Mesendoderm (in vitro differentiated cells): Measurements from ENCODE around the gene FRMPD4.

Experiments used
- DNase-seq: peaks from one replicate; pipeline ENCODE4 v3.0.0; 2013
- H2AK5ac ChIP-seq: 2 replicates; pipeline ENCODE4 v1.6.1; 2013; ENCODE audit warnings: low read length, inconsistent platforms
- H2BK120ac ChIP-seq: 2 replicates; pipeline ENCODE4 v1.6.1; 2013; ENCODE audit warnings: low read depth, mild to moderate bottlenecking, low read length, moderate library complexity, mixed read lengths
- H2BK15ac ChIP-seq: replicated peaks from 2 replicates; pipeline ENCODE4 v1.6.1; 2013; ENCODE audit warnings: low read depth, mild to moderate bottlenecking, moderate library complexity
- H2BK5ac ChIP-seq: 2 replicates; pipeline ENCODE4 v1.6.1; 2013; ENCODE audit warnings: low read length, inconsistent platforms
- H3K18ac ChIP-seq: 2 replicates; pipeline ENCODE4 v1.6.1; 2013; ENCODE audit warnings: mild to moderate bottlenecking, low read length, mixed read lengths
- H3K23ac ChIP-seq: one replicate; pipeline ENCODE4 v1.6.1; 2013; ENCODE audit warnings: low read length
- H3K27ac ChIP-seq: 2 replicates; pipeline ENCODE4 v1.5.1; 2013; ENCODE audit warnings: low read depth, mild to moderate bottlenecking, inconsistent platforms, low read length, moderate library complexity
- H3K27me3 ChIP-seq: 2 replicates; pipeline ENCODE4 v1.6.1; 2013; ENCODE audit warnings: low read length, control low read depth, mild to moderate bottlenecking, inconsistent platforms; ENCODE audit not compliant: insufficient read depth, poor library complexity
- H3K36me3 ChIP-seq: 2 replicates; pipeline ENCODE4 v1.6.1; 2013; ENCODE audit warnings: low read length, inconsistent platforms; ENCODE audit not compliant: control insufficient read depth, insufficient read depth
- H3K4ac ChIP-seq: one replicate; pipeline ENCODE4 v1.6.1; 2013; ENCODE audit warnings: low read depth, mild to moderate bottlenecking, low read length, moderate library complexity
- H3K4me1 ChIP-seq: 2 replicates; pipeline ENCODE4 v1.6.1; 2013; ENCODE audit warnings: low read depth, low read length, inconsistent platforms; ENCODE audit not compliant: control insufficient read depth
- H3K4me2 ChIP-seq: 2 replicates; pipeline ENCODE4 v1.6.1; 2013; ENCODE audit warnings: low read length
- H3K4me3 ChIP-seq: 2 replicates; pipeline ENCODE4 v1.5.1; 2013; ENCODE audit warnings: mild to moderate bottlenecking, low read length
- H3K56ac ChIP-seq: one replicate; pipeline ENCODE4 v1.6.1; 2013; ENCODE audit warnings: low read length
- H3K79me1 ChIP-seq: 2 replicates; pipeline ENCODE4 v1.6.1; 2013; ENCODE audit warnings: low read length, inconsistent platforms
- H3K79me2 ChIP-seq: 2 replicates; pipeline ENCODE4 v1.6.1; 2013; ENCODE audit warnings: mild to moderate bottlenecking, low read length; ENCODE audit not compliant: control insufficient read depth, insufficient read depth
- H3K9ac ChIP-seq: 2 replicates; pipeline ENCODE4 v1.6.1; 2013; ENCODE audit warnings: low read length, inconsistent platforms
- H4K5ac ChIP-seq: one replicate; pipeline ENCODE4 v1.6.1; 2013; ENCODE audit warnings: low read length
- H4K8ac ChIP-seq: one replicate; pipeline ENCODE4 v1.6.1; 2013; ENCODE audit warnings: low read depth, mild to moderate bottlenecking, control low read depth, low read length, moderate library complexity
- WGBS: extraction: QIAGEN DNeasy Blood & Tissue Kit; methylation state at CpG from one replicate; pipeline ENCODE4 v1.1.7; 2013; ENCODE audit warnings: low lambda C conversion rate, missing lambda C conversion rate; ENCODE audit not compliant: insufficient coverage; ENCODE audit errors: extremely low coverage; 5-methylcytosine and 5-hydroxymethylcytosine counted together

Gene FRMPD4

GRCh38 chrX:12548341-12548740 is 410.1 kb downstream of the FRMPD4 start:
- no peaks in the 10 kb centered on the region for H3K4me1 ChIP-seq
- H3K56ac ChIP-seq, result no peak overlapping the region
- H4K5ac ChIP-seq, result no peak overlapping the region
- H4K8ac ChIP-seq, result no peak overlapping the region
- no peaks in the 10 kb centered on the region for H3K79me2 ChIP-seq
- no peak overlapping the region for H2BK15ac ChIP-seq
- no peak overlapping the region for H2BK5ac ChIP-seq
- H3K4me2 ChIP-seq, result no peak overlapping the region
- no peak overlapping the region for H3K23ac ChIP-seq
- H3K27ac ChIP-seq, result no peak overlapping the region
- H3K18ac ChIP-seq, result no peak overlapping the region
- no peak overlapping the region for H3K4me3 ChIP-seq
- H3K27me3 ChIP-seq, result no peaks in the 10 kb centered on the region
- DNase-seq, result no peak
- H3K79me1 ChIP-seq, result no peaks in the 10 kb centered on the region
- no peak overlapping the region for H3K9ac ChIP-seq
- no peak overlapping the region for H2BK120ac ChIP-seq
- no peak overlapping the region for H2AK5ac ChIP-seq
- H3K36me3 ChIP-seq, result no peaks in the 10 kb centered on the region
- WGBS, result no CpG with 5 or more reads among the region's 3 CpGs
- no peak overlapping the region for H3K4ac ChIP-seq

- no peak overlapping the region for H2BK15ac ChIP-seq
- no peaks in the 10 kb centered on the region for H3K4me1 ChIP-seq
- no peak overlapping the region for H3K18ac ChIP-seq
- H2BK120ac ChIP-seq, result no peak overlapping the region
- no peaks in the 10 kb centered on the region for H3K79me2 ChIP-seq
- peak; percentile 48 for DNase-seq
- no peak overlapping the region for H3K4me2 ChIP-seq
- H3K79me1 ChIP-seq, result no peaks in the 10 kb centered on the region
- no peaks in the 10 kb centered on the region for H3K27me3 ChIP-seq
- no peaks in the 10 kb centered on the region for H3K36me3 ChIP-seq
- H3K4me3 ChIP-seq, result no peak overlapping the region
- H4K8ac ChIP-seq, result no peak overlapping the region
- no peak overlapping the region for H3K56ac ChIP-seq
- H3K9ac ChIP-seq, result no peak overlapping the region
- no CpG with 5 or more reads among the region's 1 CpG for WGBS
- H2AK5ac ChIP-seq, result no peak overlapping the region
- no peak overlapping the region for H3K4ac ChIP-seq
- H3K23ac ChIP-seq, result no peak overlapping the region
- no peak overlapping the region for H4K5ac ChIP-seq
- no peak overlapping the region for H3K27ac ChIP-seq
- no peak overlapping the region for H2BK5ac ChIP-seq
These were observed 410.5 kb downstream of the FRMPD4 start for GRCh38 chrX:12548746-12549145.

- H3K23ac ChIP-seq, result no peak overlapping the region
- H3K79me2 ChIP-seq, result no peaks in the 10 kb centered on the region
- no peaks in the 10 kb centered on the region for H3K79me1 ChIP-seq
- no peak overlapping the region for H3K4me2 ChIP-seq
- H3K18ac ChIP-seq, result no peak overlapping the region
- no peak overlapping the region for H2BK120ac ChIP-seq
- no peaks in the 10 kb centered on the region for H3K36me3 ChIP-seq
- no peak overlapping the region for H2BK5ac ChIP-seq
- no peak overlapping the region for H4K5ac ChIP-seq
- H2AK5ac ChIP-seq, result no peak overlapping the region
- H4K8ac ChIP-seq, result no peak overlapping the region
- no peaks in the 10 kb centered on the region for H3K4me1 ChIP-seq
- no peak overlapping the region for H3K56ac ChIP-seq
- DNase-seq, result no peak
- no peaks in the 10 kb centered on the region for H3K27me3 ChIP-seq
- H3K4ac ChIP-seq, result no peak overlapping the region
- H2BK15ac ChIP-seq, result no peak overlapping the region
- H3K9ac ChIP-seq, result no peak overlapping the region
- no peak overlapping the region for H3K4me3 ChIP-seq
- H3K27ac ChIP-seq, result no peak overlapping the region
These were observed 415.9 kb downstream of the FRMPD4 start for GRCh38 chrX:12554206-12554605.

- no peak overlapping the region for H2AK5ac ChIP-seq
- H3K79me1 ChIP-seq, result no peaks in the 10 kb centered on the region
- no peak for DNase-seq
- H4K5ac ChIP-seq, result no peak overlapping the region
- no peak overlapping the region for H3K9ac ChIP-seq
- no peak overlapping the region for H3K4me2 ChIP-seq
- H3K27me3 ChIP-seq, result no peaks in the 10 kb centered on the region
- H3K18ac ChIP-seq, result no peak overlapping the region
- H2BK5ac ChIP-seq, result no peak overlapping the region
- H2BK15ac ChIP-seq, result no peak overlapping the region
- no peak overlapping the region for H3K56ac ChIP-seq
- no peaks in the 10 kb centered on the region for H3K79me2 ChIP-seq
- no peak overlapping the region for H3K27ac ChIP-seq
- H4K8ac ChIP-seq, result no peak overlapping the region
- H3K4ac ChIP-seq, result no peak overlapping the region
- no peaks in the 10 kb centered on the region for H3K4me1 ChIP-seq
- whole genome bisulfite sequencing, result no CpG with 5 or more reads among the region's 1 CpG
- no peak overlapping the region for H3K4me3 ChIP-seq
- H3K23ac ChIP-seq, result no peak overlapping the region
- H3K36me3 ChIP-seq, result no peaks in the 10 kb centered on the region
- no peak overlapping the region for H2BK120ac ChIP-seq
These were observed 424.8 kb downstream of the FRMPD4 start for GRCh38 chrX:12563121-12563520.

GRCh38 chrX:12564221-12564620 is 425.9 kb downstream of the FRMPD4 start:
- H3K23ac ChIP-seq, result no peak overlapping the region
- H3K4me3 ChIP-seq, result no peak overlapping the region
- H3K27me3 ChIP-seq, result no peaks in the 10 kb centered on the region
- no peak overlapping the region for H3K4ac ChIP-seq
- no peak overlapping the region for H2AK5ac ChIP-seq
- H3K4me1 ChIP-seq, result no peaks in the 10 kb centered on the region
- DNase-seq, result no peak
- H3K79me1 ChIP-seq, result no peaks in the 10 kb centered on the region
- H2BK120ac ChIP-seq, result no peak overlapping the region
- no peaks in the 10 kb centered on the region for H3K36me3 ChIP-seq
- no peak overlapping the region for H3K27ac ChIP-seq
- no peak overlapping the region for H3K18ac ChIP-seq
- no peaks in the 10 kb centered on the region for H3K79me2 ChIP-seq
- no peak overlapping the region for H2BK5ac ChIP-seq
- H3K9ac ChIP-seq, result no peak overlapping the region
- H4K5ac ChIP-seq, result no peak overlapping the region
- H4K8ac ChIP-seq, result no peak overlapping the region
- H3K4me2 ChIP-seq, result no peak overlapping the region
- no CpG with 5 or more reads among the region's 2 CpGs for WGBS
- no peak overlapping the region for H2BK15ac ChIP-seq
- no peak overlapping the region for H3K56ac ChIP-seq

DNA sequence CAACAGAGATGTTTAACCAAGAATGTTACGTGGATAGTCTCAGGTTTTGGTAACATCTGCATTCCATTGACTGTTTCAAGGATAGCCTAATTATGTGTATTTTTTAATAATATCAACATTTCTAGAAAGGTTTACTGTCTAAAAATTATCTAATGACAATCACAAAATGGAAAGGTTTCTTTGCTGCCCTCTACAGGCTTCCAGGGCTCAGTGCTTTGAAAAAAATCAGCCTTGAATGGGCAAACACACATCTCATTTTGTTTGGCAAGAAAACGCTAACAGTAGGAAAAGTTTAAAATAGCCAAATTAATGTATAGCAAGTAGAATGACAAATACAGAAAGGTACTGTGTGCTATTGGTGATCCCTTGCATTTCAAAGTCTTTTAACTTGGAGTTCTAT is 429.6 kb downstream of the FRMPD4 start:
- Histone ChIP-seq H3K36me3 (no peaks in the 10 kb centered on the region), H4K8ac (no peak overlapping the region), H3K27ac (no peak overlapping the region), H3K4me2 (no peak overlapping the region), H3K23ac (no peak overlapping the region), H3K4me3 (no peak overlapping the region), H3K79me1 (no peaks in the 10 kb centered on the region), H3K79me2 (no peaks in the 10 kb centered on the region), H3K18ac (no peak overlapping the region), H3K4ac (no peak overlapping the region), H3K56ac (no peak overlapping the region), H2BK15ac (no peak overlapping the region), H2BK5ac (no peak overlapping the region), H3K9ac (no peak overlapping the region), H2AK5ac (no peak overlapping the region), H4K5ac (no peak overlapping the region), H3K27me3 (no peaks in the 10 kb centered on the region), H3K4me1 (no peaks in the 10 kb centered on the region), H2BK120ac (no peak overlapping the region)
- WGBS, result no CpG with 5 or more reads among the region's 2 CpGs
- DNase-seq, result no peak
